ENCODE results near the gene GNAO1.

DNA sequence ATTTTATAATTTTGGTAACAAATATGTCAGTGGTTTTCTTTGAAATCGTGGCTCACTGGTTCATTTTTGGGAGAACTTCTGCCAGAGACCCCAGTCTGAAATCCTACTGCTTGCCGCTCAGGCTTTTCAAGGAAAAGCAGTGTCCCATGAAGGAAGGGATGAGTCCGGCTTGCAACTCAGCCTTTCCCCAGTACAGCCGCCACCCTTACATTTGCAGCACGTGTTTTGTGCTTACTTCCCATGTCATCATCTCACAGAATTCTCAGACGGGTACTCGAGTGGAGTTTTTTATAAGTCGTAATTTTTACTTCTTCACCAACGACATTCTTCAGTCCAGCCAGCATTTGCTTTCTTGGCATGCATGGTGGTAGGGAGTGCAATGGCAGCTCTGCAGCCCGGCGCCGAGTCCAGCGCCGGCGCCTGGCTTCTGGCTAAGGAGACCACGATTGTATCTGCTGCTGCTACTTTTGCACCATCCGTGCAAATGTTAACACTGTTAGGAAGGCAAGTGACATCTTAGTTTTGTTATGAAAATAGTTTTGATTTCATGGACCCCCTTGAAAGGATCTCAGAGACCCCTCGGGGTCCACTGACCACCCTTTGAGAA is 123.1 kb downstream of the GNAO1 start:
- TF ChIP-seq, protein P1, sequence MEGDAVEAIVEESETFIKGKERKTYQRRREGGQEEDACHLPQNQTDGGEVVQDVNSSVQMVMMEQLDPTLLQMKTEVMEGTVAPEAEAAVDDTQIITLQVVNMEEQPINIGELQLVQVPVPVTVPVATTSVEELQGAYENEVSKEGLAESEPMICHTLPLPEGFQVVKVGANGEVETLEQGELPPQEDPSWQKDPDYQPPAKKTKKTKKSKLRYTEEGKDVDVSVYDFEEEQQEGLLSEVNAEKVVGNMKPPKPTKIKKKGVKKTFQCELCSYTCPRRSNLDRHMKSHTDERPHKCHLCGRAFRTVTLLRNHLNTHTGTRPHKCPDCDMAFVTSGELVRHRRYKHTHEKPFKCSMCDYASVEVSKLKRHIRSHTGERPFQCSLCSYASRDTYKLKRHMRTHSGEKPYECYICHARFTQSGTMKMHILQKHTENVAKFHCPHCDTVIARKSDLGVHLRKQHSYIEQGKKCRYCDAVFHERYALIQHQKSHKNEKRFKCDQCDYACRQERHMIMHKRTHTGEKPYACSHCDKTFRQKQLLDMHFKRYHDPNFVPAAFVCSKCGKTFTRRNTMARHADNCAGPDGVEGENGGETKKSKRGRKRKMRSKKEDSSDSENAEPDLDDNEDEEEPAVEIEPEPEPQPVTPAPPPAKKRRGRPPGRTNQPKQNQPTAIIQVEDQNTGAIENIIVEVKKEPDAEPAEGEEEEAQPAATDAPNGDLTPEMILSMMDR (IDR thresholded peaks at IDR 0.05) = no peak
- TF ChIP-seq POLR2A (IDR thresholded peaks at IDR 0.05) (no peak), POLR2AphosphoS5 (IDR thresholded peaks at IDR 0.05) (no peak)
